Suprapubic skin (tissue), 4 donors: ENCODE measurements around the gene EPS15. TPM values are rescaled to one million over a fixed set of nuclear protein-coding genes. Genes with fewer than 3 reads are reported as not detected.

ENCODE experiments used
- DNase-seq, 2 donors: peaks; one replicate each; pipeline ENCODE4 v3.0.0-alpha.2; 2019; ENCODE audit warnings: low spot score in 2 of 2
- H3K27ac ChIP-seq: fragments of 200-600 bp; sonication (generic); one replicate; pipeline ENCODE4 v1.5.1; 2019
- H3K27me3 ChIP-seq: fragments of 200-600 bp; sonication (generic); one replicate; pipeline ENCODE4 v1.5.1; 2019
- H3K36me3 ChIP-seq: fragments of 200-600 bp; sonication (generic); one replicate; pipeline ENCODE4 v1.5.1; 2019
- H3K4me1 ChIP-seq: fragments of 200-600 bp; sonication (generic); one replicate; pipeline ENCODE4 v1.5.1; 2019
- H3K4me3 ChIP-seq: fragments of 200-600 bp; sonication (generic); one replicate; pipeline ENCODE4 v1.5.1; 2019; ENCODE audit warnings: mild to moderate bottlenecking
- H3K9me3 ChIP-seq: fragments of 200-600 bp; sonication (generic); one replicate; pipeline ENCODE4 v1.5.1; 2019
- CTCF ChIP-seq, 2 donors: fragments of 200-600 bp in 1 of 2; fragments of 450-650 bp in 1 of 2; sonication (generic) in 1 of 2; IDR thresholded peaks; one replicate each; pipeline ENCODE4 v1.5.1; 2016 to 2019; ENCODE audit warnings: antibody characterized with exemption in 2 of 2, mild to moderate bottlenecking in 1 of 2, moderate library complexity in 1 of 2
- EP300 ChIP-seq: sonication (generic); formaldehyde crosslinking; IDR thresholded peaks from one replicate; pipeline ENCODE4 v1.6.1; 2017; ENCODE audit warnings: antibody characterized with exemption
- POLR2A ChIP-seq, 2 donors: fragments of 450-650 bp; IDR thresholded peaks; one replicate each; pipeline ENCODE4 v1.6.1; 2017; ENCODE audit warnings: antibody characterized with exemption in 2 of 2, mild to moderate bottlenecking in 2 of 2, moderate library complexity in 2 of 2
- POLR2AphosphoS5 ChIP-seq, 3 donors: sonication (generic); formaldehyde crosslinking; IDR thresholded peaks; one replicate each; pipeline ENCODE4 v1.6.1; 2017; ENCODE audit warnings: antibody characterized with exemption in 3 of 3
- WGBS: methylation state at CpG from one replicate; pipeline ENCODE4 v1.1.5; 2018; 5-methylcytosine and 5-hydroxymethylcytosine counted together
- total RNA-seq, 4 donors: library from RNA; depleted of rRNA; stranded (reverse); fragments of >200 nt; gene quantifications; one replicate each; pipeline ENCODE4 v1.1.0, GENCODE V29; 2016

EPS15 gene
- total RNA-seq, 4 donors from 2014 or later: 57.1 to 127 (median 81.5) TPM

DNA sequence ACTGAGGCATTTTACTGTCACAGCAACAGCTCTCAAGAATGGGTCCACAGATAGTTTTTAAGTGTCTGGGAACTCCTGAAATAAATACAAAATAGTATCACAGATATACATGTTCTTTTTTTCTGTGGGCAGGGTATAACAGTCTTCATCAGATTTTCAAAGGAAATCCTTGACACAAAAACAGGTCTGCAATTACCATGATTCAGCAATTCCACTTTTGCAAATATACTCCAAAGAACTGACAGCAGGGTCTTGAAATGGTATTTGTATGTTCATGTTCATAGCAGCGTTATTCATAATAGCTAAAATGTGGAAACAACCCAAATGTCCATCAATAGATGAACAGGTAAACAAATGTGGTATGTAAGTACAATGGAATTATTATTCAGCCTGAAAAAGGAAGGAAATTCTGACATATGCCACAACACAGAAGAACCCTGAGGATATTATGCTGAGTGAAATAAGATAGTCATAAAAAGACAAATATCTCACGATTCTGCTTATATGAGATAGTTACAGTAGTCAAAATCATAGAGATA lies 85.0 kb downstream of the EPS15 start:
- H3K27ac ChIP-seq: peak overlapping the region; percentile 55
- peaks cover 34% of the 10 kb centered on the region for H3K36me3 ChIP-seq
- no peak for TF ChIP-seq CTCF (IDR thresholded peaks at IDR 0.05)
- no peak for TF ChIP-seq EP300
- TF ChIP-seq POLR2A (IDR thresholded peaks at IDR 0.05): no peak
- no peak for TF ChIP-seq POLR2AphosphoS5 (IDR thresholded peaks at IDR 0.05)
- H3K4me3 ChIP-seq: no peak overlapping the region
- H3K9me3 ChIP-seq: no peaks in the 10 kb centered on the region
- DNase-seq: no peak
- H3K27me3 ChIP-seq: no peaks in the 10 kb centered on the region
- H3K4me1 ChIP-seq: no peaks in the 10 kb centered on the region
- 48% methylated on average over 2 of the region's 2 CpGs for WGBS

GRCh38 chr1:51433269-51433971 lies 85.6 kb downstream of the EPS15 start:
- DNase-seq: no peak
- Histone ChIP-seq H3K4me3 (no peak overlapping the region), H3K9me3 (no peaks in the 10 kb centered on the region), H3K36me3 (peaks cover 35% of the 10 kb centered on the region), H3K4me1 (no peaks in the 10 kb centered on the region), H3K27ac (peak overlapping the region; percentile 12), H3K27me3 (no peaks in the 10 kb centered on the region)
- TF ChIP-seq POLR2AphosphoS5 (IDR thresholded peaks at IDR 0.05): no peak
- TF ChIP-seq POLR2A (IDR thresholded peaks at IDR 0.05): no peak
- no peak for TF ChIP-seq CTCF (IDR thresholded peaks at IDR 0.05)
- no peak for TF ChIP-seq EP300
- 77% methylated on average over 4 of the region's 4 CpGs for WGBS

GRCh38 chr1:51432146-51432545 lies 86.9 kb downstream of the EPS15 start:
- no peaks in the 10 kb centered on the region for H3K9me3 ChIP-seq
- H3K27ac ChIP-seq: no peak overlapping the region
- no peak overlapping the region for H3K4me3 ChIP-seq
- no peak for DNase-seq
- no peaks in the 10 kb centered on the region for H3K4me1 ChIP-seq
- peaks cover 47% of the 10 kb centered on the region for H3K36me3 ChIP-seq
- TF ChIP-seq EP300 (no peak), POLR2AphosphoS5 (IDR thresholded peaks at IDR 0.05) (no peak), POLR2A (IDR thresholded peaks at IDR 0.05) (no peak), CTCF (IDR thresholded peaks at IDR 0.05) (no peak)
- no peaks in the 10 kb centered on the region for H3K27me3 ChIP-seq

DNA sequence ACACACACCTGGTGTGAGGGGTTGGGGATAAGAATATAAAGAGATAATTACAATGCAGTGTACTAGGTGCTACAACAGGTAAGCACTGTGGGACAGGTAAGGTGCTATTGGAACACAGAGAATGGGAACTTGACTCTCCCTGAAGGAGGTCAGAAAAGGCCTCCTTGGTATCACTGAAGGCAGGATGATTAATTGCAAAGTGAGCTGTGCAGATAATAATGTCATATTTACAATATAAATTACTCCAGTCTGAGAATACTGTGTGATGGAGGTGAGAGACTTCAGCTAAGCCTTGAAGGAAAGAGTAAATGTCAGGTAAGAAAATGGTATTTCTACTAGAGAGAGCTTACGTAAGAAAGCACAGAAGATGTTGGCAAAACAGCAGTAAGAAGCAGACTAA lies 91.6 kb downstream of the EPS15 start:
- no peak overlapping the region for H3K27ac ChIP-seq
- TF ChIP-seq POLR2A (IDR thresholded peaks at IDR 0.05) (no peak), POLR2AphosphoS5 (IDR thresholded peaks at IDR 0.05) (no peak), CTCF (IDR thresholded peaks at IDR 0.05) (no peak), EP300 (no peak)
- no peaks in the 10 kb centered on the region for H3K9me3 ChIP-seq
- no peak overlapping the region for H3K4me3 ChIP-seq
- H3K36me3 ChIP-seq: peaks cover 51% of the 10 kb centered on the region
- 97% methylated on average over 1 of the region's 1 CpG for WGBS
- DNase-seq: no peak
- H3K4me1 ChIP-seq: peaks cover 7% of the 10 kb centered on the region
- no peaks in the 10 kb centered on the region for H3K27me3 ChIP-seq

DNA sequence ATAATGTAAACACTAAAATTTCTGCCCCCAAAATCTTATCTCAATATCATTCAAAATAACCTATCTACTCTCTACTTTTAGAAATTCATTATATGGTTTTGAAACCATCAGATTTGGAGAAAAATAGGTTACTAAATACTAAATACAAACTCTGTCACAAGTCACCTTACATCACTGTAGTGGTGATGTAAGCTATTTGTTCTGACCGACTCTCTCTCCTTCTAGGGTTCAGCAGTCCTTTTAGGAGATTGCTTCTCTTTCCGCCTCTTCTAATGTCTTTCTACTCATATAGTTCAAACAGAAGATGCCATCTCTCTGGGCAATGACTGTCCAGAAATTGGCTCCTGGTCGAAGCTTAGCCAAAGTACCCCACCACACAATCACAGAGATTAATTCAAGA lies 93.1 kb downstream of the EPS15 start:
- no peak overlapping the region for H3K4me3 ChIP-seq
- H3K9me3 ChIP-seq: no peaks in the 10 kb centered on the region
- 91% methylated on average over 3 of the region's 3 CpGs for WGBS
- H3K36me3 ChIP-seq: peaks cover 49% of the 10 kb centered on the region
- TF ChIP-seq POLR2A (IDR thresholded peaks at IDR 0.05): no peak
- no peak for TF ChIP-seq CTCF (IDR thresholded peaks at IDR 0.05)
- no peak for TF ChIP-seq EP300
- TF ChIP-seq POLR2AphosphoS5 (IDR thresholded peaks at IDR 0.05): no peak
- no peaks in the 10 kb centered on the region for H3K27me3 ChIP-seq
- peaks cover 7% of the 10 kb centered on the region for H3K4me1 ChIP-seq
- no peak overlapping the region for H3K27ac ChIP-seq
- no peak for DNase-seq
